ENCODE data around the gene CD40LG. TPM values are rescaled to one million over a fixed set of nuclear protein-coding genes. Genes with fewer than 3 reads are reported as not detected.

Gene CD40LG
- total RNA-seq, 1 experiment from 2014 or later: not detected

DNA sequence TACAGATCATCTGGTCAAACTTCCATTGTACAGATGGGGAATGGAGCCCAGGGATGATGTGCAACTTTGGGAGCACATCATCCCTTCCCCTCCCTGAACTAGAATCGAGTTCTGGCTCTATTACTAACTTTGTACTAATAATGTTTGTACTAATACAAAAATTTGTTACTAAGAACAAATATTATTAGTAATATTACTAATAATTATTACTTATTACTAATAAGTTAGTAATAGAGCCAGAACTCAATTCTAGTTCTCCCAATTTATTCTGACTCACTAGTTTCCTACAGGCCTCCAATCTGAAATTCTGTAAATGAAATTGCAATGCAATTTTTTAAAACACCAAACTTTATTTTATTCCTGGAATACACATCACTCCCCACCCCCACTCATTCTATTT lies 47.9 kb upstream of the CD40LG start:
- Histone ChIP-seq H2BK15ac (ENCODE audit: low read depth, low read length) (no peak overlapping the region), H2AFZ (ENCODE audit: low read length) (no peak overlapping the region), H2AK5ac (ENCODE audit: insufficient read length, low read length) (no peak overlapping the region), H3K23me2 (ENCODE audit: insufficient read length, low read depth, low read length, poor library complexity, severe bottlenecking) (no peaks in the 10 kb centered on the region), H4K5ac (ENCODE audit: insufficient read length, low read depth, low read length) (no peak overlapping the region), H3K27ac (ENCODE audit: insufficient read length, low read depth, low read length) (no peak overlapping the region), H3K79me1 (ENCODE audit: insufficient read depth, low read depth, low read length, poor library complexity, severe bottlenecking) (no peaks in the 10 kb centered on the region), H3K4me2 (ENCODE audit: insufficient read depth, insufficient read length, low read length) (no peak overlapping the region), H3K56ac (ENCODE audit: insufficient read length, low read depth, low read length) (no peak overlapping the region), H3T11ph (ENCODE audit: low read length) (no peak overlapping the region), H3K4me1 (ENCODE audit: insufficient read depth, low read length) (no peaks in the 10 kb centered on the region), H4K8ac (replicated peaks; ENCODE audit: insufficient read length, low read depth, low read length) (no peak overlapping the region), H3K23ac (ENCODE audit: insufficient read length, low read depth, low read length) (no peak overlapping the region), H3K14ac (ENCODE audit: insufficient read depth, low read length) (no peak overlapping the region), H4K20me1 (ENCODE audit: control insufficient read depth, insufficient read depth, insufficient read length) (no peaks in the 10 kb centered on the region), H3K18ac (ENCODE audit: insufficient read length, low read depth, low read length) (no peak overlapping the region), H4K91ac (ENCODE audit: insufficient read length, low read depth, low read length) (no peak overlapping the region), H3K9me3 (ENCODE audit: control insufficient read depth, low read depth, low read length) (peaks cover 29% of the 10 kb centered on the region), H3K79me2 (ENCODE audit: insufficient read depth, low read length) (no peaks in the 10 kb centered on the region), H3K27me3 (ENCODE audit: insufficient read depth, low read length) (no peaks in the 10 kb centered on the region), H3K9ac (ENCODE audit: extremely low read depth, insufficient read length, low read length) (no peak overlapping the region), H2BK20ac (ENCODE audit: low read depth, low read length, poor library complexity, severe bottlenecking) (no peak overlapping the region), H2BK5ac (ENCODE audit: insufficient read length, low read length) (no peak overlapping the region), H2BK120ac (ENCODE audit: low read depth, low read length, poor library complexity, severe bottlenecking) (no peak overlapping the region), H2BK12ac (ENCODE audit: insufficient read length, low read depth, low read length) (no peak overlapping the region), H3K4ac (ENCODE audit: low read depth, low read length) (no peak overlapping the region)
- no peaks in the 10 kb centered on the region; a peak in 1 of 7 replicates for H3K36me3 Mint-ChIP-seq (ENCODE audit: insufficient read depth in 1 of 3, low read depth in 3 of 3)
- H3K9me3 Mint-ChIP-seq: peaks cover 41 to 63% of the 10 kb centered on the region in 2 experiments
- no CpG with 5 or more reads among the region's 1 CpG for WGBS (ENCODE audit: extremely low coverage, insufficient read length, low lambda C conversion rate)
- H3K4me1 Mint-ChIP-seq: no peaks in the 10 kb centered on the region
- TF ChIP-seq CTCF (conservative IDR thresholded peaks at IDR 0.05): no peak
- H3K27ac Mint-ChIP-seq: no peak overlapping the region
- no peaks in the 10 kb centered on the region; the same call in 1 of the 2 replicates for H3K27me3 Mint-ChIP-seq (ENCODE audit: low read depth)
- H3K4me3 Mint-ChIP-seq: no peak overlapping the region
- DNase-seq: no peak

Measured in H9 (cell line).